ENCODE results near the gene RNASE3. TPM values are rescaled to one million over a fixed set of nuclear protein-coding genes. Genes with fewer than 3 reads are reported as not detected.
"Not testable (repeated sequence)": the region's sequence is repeated elsewhere in the genome, so short reads cannot be mapped to it uniquely, and the experiment has no call there.

RNASE3 gene
- not detected in 2 replicates for total RNA-seq (ENCODE audit: low replicate concordance)

- DNase-seq (ENCODE audit: low read depth); H3K4me3 ChIP-seq (ENCODE audit: low read depth, low read length): not testable (repeated sequence)
Measured at GRCh38 chr14:20891126-20891825, at the start of gene RNASE3. Gene RNASE3, plus strand, starts transcription at chr14:20891385. Its CDS starts 302 bp downstream, at chr14:20891687.

- H3K4me3 ChIP-seq (ENCODE audit: low read depth, low read length): no peak overlapping the region
- TF ChIP-seq CTCF (IDR thresholded peaks at IDR 0.05; ENCODE audit: insufficient read depth, low read length): no peak
- no peak for DNase-seq (ENCODE audit: low read depth)
Measured at GRCh38 chr14:20846560-20846959, 44.6 kb upstream of the RNASE3 start.

GRCh38 chr14:20848316-20848954, 42.8 kb upstream of the RNASE3 start:
- DNase-seq (ENCODE audit: low read depth): peak; percentile 12
- TF ChIP-seq CTCF (IDR thresholded peaks at IDR 0.05; ENCODE audit: insufficient read depth, low read length): no peak
- no peak overlapping the region for H3K4me3 ChIP-seq (ENCODE audit: low read depth, low read length)

- H3K4me3 ChIP-seq (ENCODE audit: low read depth, low read length): no peak overlapping the region
- TF ChIP-seq CTCF (IDR thresholded peaks at IDR 0.05; ENCODE audit: insufficient read depth, low read length): no peak
- DNase-seq (ENCODE audit: low read depth): no peak
Measured at GRCh38 chr14:20848955-20849570, 42.1 kb upstream of the RNASE3 start.

- DNase-seq (ENCODE audit: low read depth): no peak
Measured at GRCh38 chr14:20853042-20853441, 38.1 kb upstream of the RNASE3 start.

GRCh38 chr14:20855652-20856291, 35.4 kb upstream of the RNASE3 start:
- DNase-seq (ENCODE audit: low read depth): peak; percentile 70
- peak; percentile 65 for TF ChIP-seq CTCF (IDR thresholded peaks at IDR 0.05; ENCODE audit: insufficient read depth, low read length)
- H3K4me3 ChIP-seq (ENCODE audit: low read depth, low read length): no peak overlapping the region

More at GRCh38 chr14:20853042-20853441, 38.1 kb upstream of the RNASE3 start:
- TF ChIP-seq CTCF (IDR thresholded peaks at IDR 0.05; ENCODE audit: insufficient read depth, low read length): no peak
- no peak overlapping the region for H3K4me3 ChIP-seq (ENCODE audit: low read depth, low read length)

GRCh38 chr14:20857207-20857606, 34.0 kb upstream of the RNASE3 start:
- H3K4me3 ChIP-seq (ENCODE audit: low read depth, low read length): no peak overlapping the region
- no peak for DNase-seq (ENCODE audit: low read depth)
- TF ChIP-seq CTCF (IDR thresholded peaks at IDR 0.05; ENCODE audit: insufficient read depth, low read length): no peak
